Breast epithelium (tissue), 4 donors: ENCODE results near the gene GPX4. TPM values are rescaled to one million over a fixed set of nuclear protein-coding genes. Genes with fewer than 3 reads are reported as not detected.
A peak's percentile ranks its signal among the peaks of the same experiment; 100 is the strongest.

Experiments
- DNase-seq, 2 donors: peaks; one replicate each; pipeline ENCODE4 v3.0.0-alpha.2; 2019; ENCODE audit warnings: low spot score in 2 of 2
- H3K27ac ChIP-seq, 2 donors: fragments of 200-600 bp; sonication (generic) in 1 of 2; one replicate each; pipeline ENCODE4 v1.5.1; 2016 to 2019; ENCODE audit warnings: mild to moderate bottlenecking in 1 of 2
- H3K27me3 ChIP-seq, 2 donors: fragments of 200-600 bp; sonication (generic) in 1 of 2; one replicate each; pipeline versions ENCODE4 v1.5.1 to v1.6.0; 2017 to 2019; ENCODE audit warnings: control low read depth in 1 of 2, mild to moderate bottlenecking in 1 of 2
- H3K36me3 ChIP-seq: fragments of 200-600 bp; one replicate; pipeline ENCODE4 v1.5.1; 2019
- H3K4me1 ChIP-seq, 2 donors: fragments of 200-600 bp; sonication (generic); one replicate each; pipeline ENCODE4 v1.5.1; 2016 to 2019; ENCODE audit warnings: control low read depth in 1 of 2
- H3K4me3 ChIP-seq, 3 donors: fragments of 200-600 bp; sonication (generic); 1 replicate in 2 of 3; 2 replicates in 1 of 3; pipeline ENCODE4 v1.5.1; 2016 to 2019; ENCODE audit warnings: mild to moderate bottlenecking in 3 of 3, moderate library complexity in 2 of 3
- H3K9me3 ChIP-seq, 2 donors: fragments of 200-600 bp; sonication (generic) in 1 of 2; one replicate each; pipeline ENCODE4 v1.5.1; 2016 to 2019; ENCODE audit warnings: control low read depth in 1 of 2
- POLR2A ChIP-seq: fragments of 450-650 bp; IDR thresholded peaks from one replicate; pipeline ENCODE4 v1.6.1; 2016; ENCODE audit warnings: antibody characterized with exemption, mild to moderate bottlenecking, moderate library complexity
- POLR2AphosphoS5 ChIP-seq, 3 donors: sonication (generic); formaldehyde crosslinking; IDR thresholded peaks; one replicate each; pipeline ENCODE4 v1.6.1; 2017; ENCODE audit warnings: antibody characterized with exemption in 3 of 3
- intact Hi-C: fragments of 100-400 bp; cut with DNase I; formaldehyde crosslinking; loops from one replicate; pipeline ENCODE4 v1.15.1; 2023; ENCODE audit warnings: low total_unique reads
- total RNA-seq, 3 donors: library from RNA; depleted of rRNA; stranded (reverse); fragments of >200 nt; gene quantifications; one replicate each; pipeline ENCODE4 v1.1.0, GENCODE V29; 2016
- TF ChIP-seq, protein P1 (sequence below), 3 donors: fragments of 450-650 bp; IDR thresholded peaks; one replicate each; pipeline ENCODE4 v1.5.1; 2016 to 2017; ENCODE audit warnings: antibody characterized with exemption in 3 of 3, mild to moderate bottlenecking in 3 of 3, moderate library complexity in 3 of 3

The GPX4 gene
- total RNA-seq, 3 donors from 2014 or later, result 357 to 1,796 (median 492) TPM

DNA sequence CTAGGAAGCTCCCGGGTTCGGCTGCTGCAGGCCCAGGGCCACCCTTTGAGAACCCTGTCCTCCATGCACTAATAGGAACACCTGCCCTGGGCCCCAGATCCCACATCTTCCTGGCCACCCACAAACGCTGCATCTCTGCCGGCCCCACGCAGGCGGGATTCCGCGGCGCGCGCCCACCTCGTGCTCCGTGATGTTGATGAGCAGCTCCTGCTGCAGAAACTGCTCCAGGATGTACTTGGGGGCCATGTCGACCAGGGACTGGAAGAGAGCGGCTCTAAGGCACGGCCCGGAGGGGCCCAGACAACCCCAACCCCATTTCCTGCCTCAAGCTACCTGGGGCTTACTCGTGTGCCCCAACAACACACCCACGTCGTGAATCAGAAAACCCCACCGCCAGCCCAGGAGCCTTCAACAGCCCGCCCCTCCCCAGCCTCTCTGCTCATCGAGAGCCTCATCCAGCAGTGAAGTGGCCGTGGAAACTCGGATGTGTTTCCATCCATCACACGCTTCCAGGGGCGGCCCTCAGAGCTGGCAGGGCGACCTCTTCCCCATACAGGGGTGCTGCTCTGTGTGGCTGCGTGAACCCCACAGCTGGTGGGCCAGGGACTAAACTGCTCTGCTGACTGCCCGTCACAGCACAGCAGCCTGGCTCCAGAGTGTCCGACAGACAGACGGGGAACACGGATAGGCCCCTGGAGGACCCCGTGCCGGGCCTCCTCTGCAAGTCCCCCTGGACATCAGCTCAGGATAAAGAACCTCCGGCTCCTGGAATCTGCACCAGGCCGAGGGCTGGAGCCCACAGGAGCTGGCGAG is 12.9 kb upstream of the GPX4 start:
- DNase-seq, result no peak
- Histone ChIP-seq H3K4me1 (peaks cover 5 to 12% of the 10 kb centered on the region in 2 donors), H3K4me3 (no peak overlapping the region), H3K27ac (no peak overlapping the region), H3K27me3 (no peaks in the 10 kb centered on the region), H3K9me3 (no peaks in the 10 kb centered on the region), H3K36me3 (no peaks in the 10 kb centered on the region)
- intact Hi-C loops, result no loop called here
- TF ChIP-seq, protein P1, sequence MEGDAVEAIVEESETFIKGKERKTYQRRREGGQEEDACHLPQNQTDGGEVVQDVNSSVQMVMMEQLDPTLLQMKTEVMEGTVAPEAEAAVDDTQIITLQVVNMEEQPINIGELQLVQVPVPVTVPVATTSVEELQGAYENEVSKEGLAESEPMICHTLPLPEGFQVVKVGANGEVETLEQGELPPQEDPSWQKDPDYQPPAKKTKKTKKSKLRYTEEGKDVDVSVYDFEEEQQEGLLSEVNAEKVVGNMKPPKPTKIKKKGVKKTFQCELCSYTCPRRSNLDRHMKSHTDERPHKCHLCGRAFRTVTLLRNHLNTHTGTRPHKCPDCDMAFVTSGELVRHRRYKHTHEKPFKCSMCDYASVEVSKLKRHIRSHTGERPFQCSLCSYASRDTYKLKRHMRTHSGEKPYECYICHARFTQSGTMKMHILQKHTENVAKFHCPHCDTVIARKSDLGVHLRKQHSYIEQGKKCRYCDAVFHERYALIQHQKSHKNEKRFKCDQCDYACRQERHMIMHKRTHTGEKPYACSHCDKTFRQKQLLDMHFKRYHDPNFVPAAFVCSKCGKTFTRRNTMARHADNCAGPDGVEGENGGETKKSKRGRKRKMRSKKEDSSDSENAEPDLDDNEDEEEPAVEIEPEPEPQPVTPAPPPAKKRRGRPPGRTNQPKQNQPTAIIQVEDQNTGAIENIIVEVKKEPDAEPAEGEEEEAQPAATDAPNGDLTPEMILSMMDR (IDR thresholded peaks at IDR 0.05), result no peak
- TF ChIP-seq POLR2AphosphoS5 (IDR thresholded peaks at IDR 0.05) (no peak), POLR2A (no peak)

DNA sequence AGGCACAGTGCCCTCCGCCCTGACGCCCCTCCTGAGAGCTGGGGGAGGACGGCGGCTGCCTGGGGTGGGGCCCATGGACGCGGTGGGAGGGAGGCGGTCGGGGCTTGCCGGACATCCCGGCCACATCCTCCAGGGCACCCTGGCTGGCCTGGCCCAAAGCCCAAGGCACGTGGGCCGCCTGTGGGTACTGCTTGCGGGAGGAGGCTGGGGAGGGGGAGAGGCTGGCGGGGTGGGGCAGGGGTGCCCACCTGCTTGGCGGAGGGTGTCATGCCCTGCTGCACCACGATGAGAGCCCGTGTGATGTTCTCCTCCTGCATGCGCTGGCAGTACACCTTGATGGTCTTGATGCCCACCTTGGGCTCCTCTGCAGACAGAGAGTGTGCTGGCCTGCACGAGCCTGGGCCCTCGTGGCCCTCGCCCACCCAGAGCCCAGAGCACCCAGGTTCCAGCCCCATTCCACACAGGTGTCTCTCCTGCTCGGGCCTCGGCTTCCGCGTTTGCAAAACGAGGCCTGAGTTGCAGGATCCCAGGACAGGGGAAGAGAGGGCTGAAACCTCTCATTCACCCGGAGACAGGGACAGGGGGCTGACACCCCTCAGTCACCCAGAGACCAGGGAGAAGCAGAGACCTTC is 12.1 kb upstream of the GPX4 start:
- Histone ChIP-seq H3K27ac (no peak overlapping the region), H3K27me3 (no peaks in the 10 kb centered on the region), H3K9me3 (no peaks in the 10 kb centered on the region), H3K4me1 (peaks cover 5 to 12% of the 10 kb centered on the region in 2 donors), H3K36me3 (no peaks in the 10 kb centered on the region), H3K4me3 (no peak overlapping the region)
- DNase-seq, result no peak
- TF ChIP-seq POLR2A (no peak), POLR2AphosphoS5 (IDR thresholded peaks at IDR 0.05) (no peak)
- TF ChIP-seq, protein P1 (IDR thresholded peaks at IDR 0.05), result no peak
- intact Hi-C loops, result no loop called here

GRCh38 chr19:1093330-1093729 is 10.5 kb upstream of the GPX4 start:
- no peaks in the 10 kb centered on the region for H3K9me3 ChIP-seq
- H3K4me3 ChIP-seq, result peak overlapping the region in 2 of 3 donors; percentile 75 to 100
- no peak for DNase-seq
- TF ChIP-seq, protein P1 (IDR thresholded peaks at IDR 0.05), result no peak
- no peak for TF ChIP-seq POLR2A
- no peak for TF ChIP-seq POLR2AphosphoS5 (IDR thresholded peaks at IDR 0.05)
- peaks cover 13 to 15% of the 10 kb centered on the region in 2 donors for H3K4me1 ChIP-seq
- intact Hi-C loops, result no loop called here
- no peaks in the 10 kb centered on the region for H3K27me3 ChIP-seq
- no peaks in the 10 kb centered on the region for H3K36me3 ChIP-seq
- no peak overlapping the region for H3K27ac ChIP-seq

GRCh38 chr19:1093811-1094553 is 9.8 kb upstream of the GPX4 start:
- TF ChIP-seq POLR2AphosphoS5 (IDR thresholded peaks at IDR 0.05) (no peak), POLR2A (no peak)
- TF ChIP-seq, protein P1 (IDR thresholded peaks at IDR 0.05), result no peak
- H3K9me3 ChIP-seq, result no peaks in the 10 kb centered on the region
- DNase-seq, result no peak
- intact Hi-C loops, result no loop called here
- H3K36me3 ChIP-seq, result no peaks in the 10 kb centered on the region
- H3K4me3 ChIP-seq, result peak overlapping the region; percentile 75 to 100 (median 99)
- H3K4me1 ChIP-seq, result peaks cover 18 to 21% of the 10 kb centered on the region in 2 donors
- peak overlapping the region in 1 of 2 donors; percentile 41 for H3K27ac ChIP-seq
- H3K27me3 ChIP-seq, result no peaks in the 10 kb centered on the region
